Esophagus muscularis mucosa (tissue), 3 donors: ENCODE measurements around the gene RAB7B.

ENCODE experiments used
- CTCF ChIP-seq, 3 experiments: fragments of 200-600 bp in 2 of 3; fragments of 450-650 bp in 1 of 3; sonication (generic) in 2 of 3; IDR thresholded peaks; one replicate each; pipeline ENCODE4 v1.5.1; 2017 to 2019; ENCODE audit warnings: antibody characterized with exemption in 3 of 3, mild to moderate bottlenecking in 2 of 3, moderate library complexity in 1 of 3
- POLR2AphosphoS5 ChIP-seq, 2 donors: sonication (generic); formaldehyde crosslinking; IDR thresholded peaks; one replicate each; pipeline ENCODE4 v1.6.1; 2017; ENCODE audit warnings: antibody characterized with exemption in 2 of 2

DNA sequence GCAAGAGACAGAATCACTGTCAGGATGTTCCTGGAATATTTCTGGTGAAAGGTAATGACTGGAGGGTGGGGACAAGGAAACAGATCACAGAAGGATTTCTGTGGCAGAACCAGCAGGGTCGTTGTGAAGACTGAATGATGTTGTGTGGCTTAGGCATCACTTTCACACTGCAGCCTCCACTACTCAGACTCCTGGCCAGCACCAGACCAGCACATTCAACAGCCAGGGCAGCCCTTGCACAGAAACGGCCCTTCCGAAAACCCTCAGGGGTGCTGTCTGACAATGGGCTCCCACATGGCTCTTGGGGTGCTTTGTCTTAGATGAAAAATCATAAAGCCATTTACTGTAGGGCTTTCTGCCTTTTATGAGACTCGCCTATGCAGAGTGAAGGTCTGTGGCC, 3.8 kb upstream of the RAB7B start:
- TF ChIP-seq POLR2AphosphoS5 (IDR thresholded peaks at IDR 0.05) (no peak), CTCF (IDR thresholded peaks at IDR 0.05) (no peak)
